GM06990 (cell line): ENCODE results near the gene TMEM181.

ENCODE experiments used
- DNase-seq: peaks from one replicate; pipeline ENCODE4 v3.0.0-alpha.2; 2011; ENCODE audit not compliant: insufficient read length; ENCODE audit errors: extremely low read depth
- H3K27me3 ChIP-seq: replicated peaks from 2 replicates; pipeline ENCODE4 v1.6.0; 2011; ENCODE audit warnings: low read length; ENCODE audit not compliant: control insufficient read depth, insufficient read depth
- H3K36me3 ChIP-seq: 2 replicates; pipeline ENCODE4 v1.5.1; 2011; ENCODE audit warnings: low read length; ENCODE audit not compliant: control insufficient read depth, insufficient read depth
- H3K4me3 ChIP-seq: replicated peaks from 2 replicates; pipeline ENCODE4 v1.5.1; 2011; ENCODE audit warnings: low read depth, mild to moderate bottlenecking, control low read depth, low read length
- TF ChIP-seq, protein P1 (sequence below): IDR thresholded peaks from 2 replicates; pipeline ENCODE4 v1.5.1; 2011; ENCODE audit warnings: low read length, control low read depth, mild to moderate bottlenecking, inconsistent platforms; ENCODE audit not compliant: insufficient read depth, poor library complexity, severe bottlenecking

Gene TMEM181

DNA sequence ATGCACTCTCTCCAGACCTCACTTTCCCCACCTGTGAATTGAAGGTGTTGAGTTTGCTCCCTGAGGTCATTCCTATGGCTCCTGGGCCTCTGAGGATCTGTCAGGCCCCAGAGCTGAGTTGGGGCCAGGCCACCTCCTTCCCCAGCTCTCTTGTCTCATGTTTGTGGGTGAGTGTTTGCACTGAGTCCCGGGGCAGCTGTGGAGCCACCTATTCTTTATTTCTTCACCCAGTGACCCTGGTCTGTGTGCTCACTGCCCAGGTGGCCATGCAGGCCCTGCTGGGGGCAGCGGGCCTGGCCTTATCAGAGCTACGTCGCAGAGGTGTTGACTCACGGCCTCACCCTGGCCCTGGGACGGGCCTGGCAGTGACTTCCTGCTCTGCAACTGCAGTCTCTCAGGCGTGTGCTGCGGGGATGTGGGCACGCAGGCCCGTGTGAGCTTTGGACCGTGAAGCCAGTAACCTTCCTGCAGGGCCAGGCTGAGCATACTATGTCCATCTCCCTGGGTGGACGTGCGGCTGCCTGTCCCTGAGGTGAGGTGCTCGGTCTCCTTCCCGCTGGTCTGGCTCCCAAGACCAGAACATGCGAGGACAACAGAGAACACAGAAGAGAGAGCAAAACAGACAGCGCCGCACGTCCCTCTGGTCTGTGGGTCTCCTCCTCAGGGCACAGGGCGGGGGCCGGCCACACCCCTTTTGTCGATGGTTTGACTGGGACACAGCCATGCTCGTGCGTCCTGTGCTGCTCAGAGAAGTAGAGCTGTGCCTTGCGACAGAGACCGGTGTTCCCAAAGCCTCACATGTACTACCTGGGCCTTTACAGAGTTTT, 12.1 kb downstream of the TMEM181 start:
- Histone ChIP-seq H3K4me3 (no peak overlapping the region), H3K36me3 (peaks cover 8% of the 10 kb centered on the region), H3K27me3 (no peaks in the 10 kb centered on the region)
- DNase-seq: no peak
- TF ChIP-seq, protein P1, sequence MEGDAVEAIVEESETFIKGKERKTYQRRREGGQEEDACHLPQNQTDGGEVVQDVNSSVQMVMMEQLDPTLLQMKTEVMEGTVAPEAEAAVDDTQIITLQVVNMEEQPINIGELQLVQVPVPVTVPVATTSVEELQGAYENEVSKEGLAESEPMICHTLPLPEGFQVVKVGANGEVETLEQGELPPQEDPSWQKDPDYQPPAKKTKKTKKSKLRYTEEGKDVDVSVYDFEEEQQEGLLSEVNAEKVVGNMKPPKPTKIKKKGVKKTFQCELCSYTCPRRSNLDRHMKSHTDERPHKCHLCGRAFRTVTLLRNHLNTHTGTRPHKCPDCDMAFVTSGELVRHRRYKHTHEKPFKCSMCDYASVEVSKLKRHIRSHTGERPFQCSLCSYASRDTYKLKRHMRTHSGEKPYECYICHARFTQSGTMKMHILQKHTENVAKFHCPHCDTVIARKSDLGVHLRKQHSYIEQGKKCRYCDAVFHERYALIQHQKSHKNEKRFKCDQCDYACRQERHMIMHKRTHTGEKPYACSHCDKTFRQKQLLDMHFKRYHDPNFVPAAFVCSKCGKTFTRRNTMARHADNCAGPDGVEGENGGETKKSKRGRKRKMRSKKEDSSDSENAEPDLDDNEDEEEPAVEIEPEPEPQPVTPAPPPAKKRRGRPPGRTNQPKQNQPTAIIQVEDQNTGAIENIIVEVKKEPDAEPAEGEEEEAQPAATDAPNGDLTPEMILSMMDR: no peak

DNA sequence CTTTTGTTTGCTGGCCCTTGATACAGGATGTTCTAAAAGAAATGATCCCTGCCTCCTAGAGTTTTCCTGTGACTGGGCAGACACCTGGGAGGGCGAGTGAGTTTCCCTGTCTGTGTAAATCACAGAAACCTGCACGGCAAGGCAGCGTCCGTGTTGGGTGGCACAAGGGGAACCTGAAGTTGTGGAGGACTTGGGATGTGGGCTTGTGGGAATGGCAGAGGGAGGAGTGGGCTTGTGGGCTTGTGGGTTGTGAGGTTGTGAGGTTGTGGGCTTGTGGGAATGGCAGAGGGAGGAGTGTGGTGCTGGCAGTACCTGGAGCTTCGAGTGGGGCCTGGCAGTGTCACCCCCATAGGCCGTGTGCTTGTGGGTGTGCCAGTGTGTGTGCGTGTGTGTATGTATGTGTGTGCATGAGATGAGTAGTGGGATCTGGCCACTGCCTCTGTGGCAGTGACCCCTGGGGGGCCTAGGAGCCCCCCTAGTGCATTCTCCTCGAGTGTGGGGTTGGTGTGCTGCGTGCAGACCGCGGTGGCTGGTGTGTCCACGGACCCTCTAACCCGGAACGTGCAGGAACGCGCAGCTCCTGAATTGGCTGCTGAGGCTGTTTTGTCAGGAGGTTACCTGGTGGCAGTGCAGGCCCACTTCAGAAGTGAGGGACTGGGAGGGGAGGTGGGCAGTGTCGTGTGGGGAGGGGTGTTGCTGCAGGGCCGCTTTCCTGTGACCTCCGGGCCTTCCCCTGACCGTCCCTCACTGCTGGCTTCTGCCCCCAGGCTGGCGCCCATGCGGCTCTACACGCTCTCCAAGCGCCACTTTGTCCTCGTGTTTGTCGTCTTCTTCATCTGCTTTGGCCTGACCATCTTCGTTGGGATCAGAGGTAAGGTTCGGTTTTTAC, 13.0 kb downstream of the TMEM181 start:
- no peak for DNase-seq
- TF ChIP-seq, protein P1: no peak
- Histone ChIP-seq H3K36me3 (peaks cover 8% of the 10 kb centered on the region), H3K27me3 (no peaks in the 10 kb centered on the region), H3K4me3 (no peak overlapping the region)

DNA sequence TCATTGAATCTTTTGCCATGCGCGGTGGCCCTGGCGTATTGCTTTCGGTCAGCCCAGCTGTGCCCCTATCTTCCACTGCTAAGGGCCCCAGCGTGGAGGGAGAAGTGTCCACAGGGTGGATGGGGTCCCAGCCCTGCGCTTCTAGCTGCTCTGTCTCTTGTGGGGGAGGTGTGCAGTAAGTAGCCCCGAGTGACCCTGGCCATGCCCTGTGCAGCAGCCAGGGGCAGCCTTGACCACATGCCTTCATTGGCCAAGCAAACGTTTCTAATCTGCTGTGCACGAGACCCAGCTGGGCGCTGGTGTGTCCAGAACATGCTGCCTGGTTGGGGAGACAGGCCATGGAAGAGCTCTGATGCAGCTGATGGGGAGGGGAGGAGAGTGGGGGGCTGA, 13.6 kb downstream of the TMEM181 start:
- TF ChIP-seq, protein P1: no peak

DNA sequence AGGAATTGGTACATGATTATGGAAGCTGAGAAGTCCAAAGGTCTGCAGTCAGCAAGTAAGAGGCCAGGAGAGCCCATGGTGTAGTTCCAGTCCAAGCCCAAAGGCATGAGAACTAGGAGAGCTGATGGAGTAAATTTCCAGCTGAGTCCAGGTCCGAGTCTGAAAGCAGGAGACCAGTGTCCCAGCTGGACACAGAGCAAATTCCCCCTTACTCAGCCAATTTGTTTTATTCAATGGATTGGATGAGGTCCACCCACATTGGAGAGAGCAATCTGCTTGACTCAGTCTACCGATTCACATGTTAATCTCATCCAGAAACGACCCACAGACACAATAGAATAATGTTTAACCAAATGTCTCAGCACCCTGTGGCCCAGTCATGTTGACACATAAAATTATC, 14.9 kb downstream of the TMEM181 start:
- no peak for DNase-seq
- H3K4me3 ChIP-seq: no peak overlapping the region
- H3K36me3 ChIP-seq: peaks cover 8% of the 10 kb centered on the region
- H3K27me3 ChIP-seq: no peaks in the 10 kb centered on the region
- TF ChIP-seq, protein P1: no peak

More for the DNA sequence above, 13.6 kb downstream of the TMEM181 start:
- DNase-seq: no peak
- no peaks in the 10 kb centered on the region for H3K27me3 ChIP-seq
- H3K4me3 ChIP-seq: no peak overlapping the region
- peaks cover 8% of the 10 kb centered on the region for H3K36me3 ChIP-seq

DNA sequence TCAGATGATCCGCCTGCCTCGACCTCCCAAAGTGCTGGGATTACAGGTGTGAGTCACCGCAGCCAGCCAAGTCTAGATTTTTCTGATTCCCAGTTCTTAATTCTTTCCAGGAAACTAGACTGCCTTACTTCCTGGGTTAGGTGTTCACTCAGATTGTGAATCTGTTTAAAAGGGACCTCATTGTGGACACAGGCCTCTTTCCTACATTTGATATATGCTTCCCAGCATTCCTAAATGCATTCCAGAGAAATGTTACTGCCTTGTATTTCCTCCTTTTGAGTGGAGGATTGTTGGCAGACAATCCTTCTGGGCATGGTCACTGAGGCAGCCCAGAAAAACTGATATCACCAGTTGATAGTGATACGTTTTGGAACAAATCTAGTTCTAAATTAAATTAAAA, 15.7 kb downstream of the TMEM181 start:
- TF ChIP-seq, protein P1: no peak
- H3K4me3 ChIP-seq: no peak overlapping the region
- H3K27me3 ChIP-seq: no peaks in the 10 kb centered on the region
- peaks cover 6% of the 10 kb centered on the region for H3K36me3 ChIP-seq
- DNase-seq: no peak
